GM23338 (cell line): ENCODE results near the gene JKAMP. TPM values are rescaled to one million over a fixed set of nuclear protein-coding genes. Genes with fewer than 3 reads are reported as not detected.

ENCODE experiments used
- ATAC-seq: fragments of 200-7000 bp; cut with Tn5 transposase; 3 replicates; pipeline ENCODE4 v1.9.1; 2020
- DNase-seq: peaks from one replicate; pipeline ENCODE4 v3.0.0-alpha.2; 2015; ENCODE audit warnings: low spot score
- H2AFZ ChIP-seq: fragments of 200-600 bp; sonication (generic); 2 replicates; pipeline ENCODE4 v1.8.0; 2016; ENCODE audit warnings: antibody characterized with exemption, mild to moderate bottlenecking, moderate library complexity
- H3F3A ChIP-seq: fragments of 200-600 bp; sonication (generic); replicated peaks from 2 replicates; pipeline ENCODE4 v1.8.0; 2017; ENCODE audit warnings: antibody characterized with exemption, mixed run types, low read depth
- H3K27ac ChIP-seq: fragments of 200-600 bp; sonication (generic); 2 replicates; pipeline ENCODE4 v1.6.1; 2016; ENCODE audit warnings: low read depth
- H3K27me3 ChIP-seq: fragments of 200-600 bp; sonication (generic); 2 replicates; pipeline ENCODE4 v1.8.0; 2016; ENCODE audit warnings: mild to moderate bottlenecking, mixed run types, moderate library complexity; ENCODE audit not compliant: insufficient read depth
- H3K36me3 ChIP-seq: fragments of 200-600 bp; sonication (generic); 2 replicates; pipeline ENCODE4 v1.8.0; 2016; ENCODE audit warnings: mild to moderate bottlenecking; ENCODE audit not compliant: insufficient read depth
- H3K4me1 ChIP-seq: fragments of 200-600 bp; sonication (generic); 2 replicates; pipeline ENCODE4 v1.8.0; 2016; ENCODE audit warnings: mild to moderate bottlenecking, moderate library complexity; ENCODE audit not compliant: insufficient read depth
- H3K4me2 ChIP-seq: fragments of 200-600 bp; sonication (generic); 2 replicates; pipeline ENCODE4 v1.7.1; 2017; ENCODE audit warnings: mixed run types
- H3K4me3 ChIP-seq: fragments of 200-600 bp; sonication (generic); 2 replicates; pipeline ENCODE4 v1.6.1; 2016; ENCODE audit warnings: mixed run types
- H3K79me2 ChIP-seq: fragments of 200-600 bp; sonication (generic); replicated peaks from 2 replicates; pipeline ENCODE4 v1.8.0; 2017; ENCODE audit warnings: mild to moderate bottlenecking; ENCODE audit not compliant: insufficient read depth
- H3K9me2 ChIP-seq: fragments of 200-600 bp; sonication (generic); 2 replicates; pipeline ENCODE4 v1.8.0; 2017; ENCODE audit not compliant: insufficient read depth
- H4K20me1 ChIP-seq: fragments of 200-600 bp; sonication (generic); replicated peaks from 2 replicates; pipeline ENCODE4 v1.8.0; 2017; ENCODE audit warnings: mild to moderate bottlenecking; ENCODE audit not compliant: insufficient read depth
- H3K27ac Mint-ChIP-seq: 2 replicates; pipeline ENCODE4 v1.8.0; 2020; ENCODE audit warnings: inconsistent platforms, mild to moderate bottlenecking, moderate library complexity, mixed read lengths
- H3K27me3 Mint-ChIP-seq: 3 replicates; pipeline ENCODE4 v1.8.0; 2022; ENCODE audit warnings: low read depth, mild to moderate bottlenecking, moderate library complexity, mixed read lengths, inconsistent platforms; ENCODE audit not compliant: insufficient read depth, poor library complexity
- H3K36me3 Mint-ChIP-seq: 3 replicates; pipeline ENCODE4 v1.8.0; 2021; ENCODE audit warnings: low read depth, mild to moderate bottlenecking, inconsistent platforms, moderate library complexity, mixed read lengths
- H3K4me1 Mint-ChIP-seq: 3 replicates; pipeline ENCODE4 v1.8.0; 2020; ENCODE audit warnings: mild to moderate bottlenecking, inconsistent platforms, mixed read lengths
- H3K4me3 Mint-ChIP-seq: 3 replicates; pipeline ENCODE4 v1.8.0; 2021; ENCODE audit warnings: moderate library complexity, mild to moderate bottlenecking, inconsistent platforms, mixed read lengths
- H3K9me3 Mint-ChIP-seq: 3 replicates; pipeline ENCODE4 v1.8.0; 2020; ENCODE audit warnings: moderate library complexity, mild to moderate bottlenecking, inconsistent platforms, mixed read lengths
- CREB1 ChIP-seq: fragments of 250-450 bp; sonication (Bioruptor Pico); IDR thresholded peaks from 2 replicates; pipeline ENCODE4 v1.5.0; 2020; ENCODE audit warnings: low read depth, mild to moderate bottlenecking, moderate library complexity
- ETS1 ChIP-seq: IDR thresholded peaks from 2 replicates; pipeline ENCODE4 v1.6.1; 2016; ENCODE audit warnings: antibody characterized with exemption
- EZH2 ChIP-seq: fragments of 200-600 bp; sonication (generic); IDR thresholded peaks from one replicate; pipeline ENCODE4 v1.8.0; 2017; ENCODE audit warnings: antibody characterized with exemption, mild to moderate bottlenecking, low read depth; ENCODE audit not compliant: unreplicated experiment
- EZH2phosphoT487 ChIP-seq: fragments of 200-600 bp; sonication (generic); IDR thresholded peaks from one replicate; pipeline ENCODE4 v1.8.1; 2018; ENCODE audit warnings: antibody characterized with exemption; ENCODE audit not compliant: unreplicated experiment
- JUNB ChIP-seq: IDR thresholded peaks from one replicate; pipeline ENCODE4 v1.6.1; 2016; ENCODE audit warnings: antibody characterized with exemption; ENCODE audit not compliant: unreplicated experiment
- NANOG ChIP-seq: IDR thresholded peaks from 2 replicates; pipeline ENCODE4 v1.6.1; 2016; ENCODE audit warnings: antibody characterized with exemption, borderline replicate concordance
- POLR2AphosphoS5 ChIP-seq: IDR thresholded peaks from 2 replicates; pipeline ENCODE4 v1.6.1; 2016; ENCODE audit warnings: antibody characterized with exemption, low read depth
- REST ChIP-seq: IDR thresholded peaks from one replicate; pipeline ENCODE4 v1.6.1; 2018; ENCODE audit warnings: antibody characterized with exemption; ENCODE audit not compliant: unreplicated experiment
- STAT1 ChIP-seq: IDR thresholded peaks from one replicate; pipeline ENCODE4 v1.6.1; 2016; ENCODE audit warnings: antibody characterized with exemption; ENCODE audit not compliant: unreplicated experiment
- ZNF114 ChIP-seq: fragments of 250-450 bp; sonication (Bioruptor Pico); IDR thresholded peaks from 2 replicates; pipeline ENCODE4 v1.5.0; 2020; ENCODE audit warnings: mild to moderate bottlenecking, moderate library complexity
- ZNF331 ChIP-seq: fragments of 250-450 bp; sonication (Bioruptor Pico); IDR thresholded peaks from 2 replicates; pipeline ENCODE4 v1.5.0; 2020; ENCODE audit warnings: low read depth, mild to moderate bottlenecking, moderate library complexity
- ZNF462 ChIP-seq: fragments of 250-450 bp; sonication (Bioruptor Pico); IDR thresholded peaks from 2 replicates; pipeline ENCODE4 v1.5.0; 2020; ENCODE audit warnings: mild to moderate bottlenecking, moderate library complexity
- polyA plus RNA-seq: library from polyadenylated mRNA; unstranded; fragments of >200 nt; fragmentation: Nextera tagmentation; extraction: Ambion mirVana; gene quantifications from 2 replicates; pipeline ENCODE4 v1.2.1, GENCODE V29; 2016
- total RNA-seq: library from RNA; depleted of rRNA; stranded (reverse); fragments of >200 nt; shearing (Covaris generic); gene quantifications from 2 replicates; pipeline ENCODE4 v1.2.3, GENCODE V29; 2014
- TF ChIP-seq, protein P1 (sequence below), 2 experiments: fragments of 200-600 bp in 1 of 2; sonication (generic) in 1 of 2; conservative IDR thresholded peaks; 2 replicates each; pipeline versions ENCODE4 v1.5.1 to v1.6.1; 2016 to 2017; ENCODE audit warnings: antibody characterized with exemption in 2 of 2, low read depth in 2 of 2, mild to moderate bottlenecking in 2 of 2, moderate library complexity in 1 of 2

JKAMP gene
- total and polyA plus RNA-seq, 2 experiments from 2014 or later, result 31.6 to 66.8 TPM

- peaks cover 30% of the 10 kb centered on the region for H3K36me3 Mint-ChIP-seq
- H3K4me1 Mint-ChIP-seq, result peaks cover 3% of the 10 kb centered on the region; the same call in 1 of the 3 replicates
- H3K79me2 ChIP-seq, result 0 out of 2 replicates have a peak, but pooled peaks cover under 1% of the 10 kb centered on the region
These were observed 8.6 kb upstream of the JKAMP start for GRCh38 chr14:59475709-59476108.

More at GRCh38 chr14:59475709-59476108, 8.6 kb upstream of the JKAMP start:
- TF ChIP-seq ZNF462, result no peak
- no peak for TF ChIP-seq ZNF114 (CRISPR knock-in tag)
- TF ChIP-seq, protein P1, sequence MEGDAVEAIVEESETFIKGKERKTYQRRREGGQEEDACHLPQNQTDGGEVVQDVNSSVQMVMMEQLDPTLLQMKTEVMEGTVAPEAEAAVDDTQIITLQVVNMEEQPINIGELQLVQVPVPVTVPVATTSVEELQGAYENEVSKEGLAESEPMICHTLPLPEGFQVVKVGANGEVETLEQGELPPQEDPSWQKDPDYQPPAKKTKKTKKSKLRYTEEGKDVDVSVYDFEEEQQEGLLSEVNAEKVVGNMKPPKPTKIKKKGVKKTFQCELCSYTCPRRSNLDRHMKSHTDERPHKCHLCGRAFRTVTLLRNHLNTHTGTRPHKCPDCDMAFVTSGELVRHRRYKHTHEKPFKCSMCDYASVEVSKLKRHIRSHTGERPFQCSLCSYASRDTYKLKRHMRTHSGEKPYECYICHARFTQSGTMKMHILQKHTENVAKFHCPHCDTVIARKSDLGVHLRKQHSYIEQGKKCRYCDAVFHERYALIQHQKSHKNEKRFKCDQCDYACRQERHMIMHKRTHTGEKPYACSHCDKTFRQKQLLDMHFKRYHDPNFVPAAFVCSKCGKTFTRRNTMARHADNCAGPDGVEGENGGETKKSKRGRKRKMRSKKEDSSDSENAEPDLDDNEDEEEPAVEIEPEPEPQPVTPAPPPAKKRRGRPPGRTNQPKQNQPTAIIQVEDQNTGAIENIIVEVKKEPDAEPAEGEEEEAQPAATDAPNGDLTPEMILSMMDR (conservative IDR thresholded peaks at IDR 0.05; ENCODE audit: low read depth in 2 of 2), result no peak
- no peak for TF ChIP-seq CREB1
- no peak for TF ChIP-seq POLR2AphosphoS5
- TF ChIP-seq ETS1, result no peak
- no peak for TF ChIP-seq REST
- no peak for TF ChIP-seq ZNF331 (CRISPR knock-in tag)
- TF ChIP-seq JUNB, result no peak
- no peak for TF ChIP-seq STAT1
- TF ChIP-seq NANOG, result no peak
- TF ChIP-seq EZH2phosphoT487, result no peak
- TF ChIP-seq EZH2, result no peak
- Histone ChIP-seq H3K4me1 (no peaks in the 10 kb centered on the region), H3K36me3 (peaks cover 19% of the 10 kb centered on the region), H3K4me2 (no peak overlapping the region), H3K27me3 (no peaks in the 10 kb centered on the region), H4K20me1 (peaks cover 11% of the 10 kb centered on the region; the same call in 1 of the 2 replicates), H2AFZ (no peak overlapping the region), H3K9me2 (no peaks in the 10 kb centered on the region), H3K4me3 (no peak overlapping the region), H3K27ac (no peak overlapping the region), H3F3A (no peaks in the 10 kb centered on the region)
- DNase-seq, result no peak
- Mint-ChIP-seq H3K4me3 (no peak overlapping the region), H3K9me3 (no peaks in the 10 kb centered on the region), H3K27ac (no peak overlapping the region), H3K27me3 (peaks cover 2% of the 10 kb centered on the region)
- ATAC-seq, result no peak
